ENCODE measurements around the gene HGF.

Gene HGF

DNA sequence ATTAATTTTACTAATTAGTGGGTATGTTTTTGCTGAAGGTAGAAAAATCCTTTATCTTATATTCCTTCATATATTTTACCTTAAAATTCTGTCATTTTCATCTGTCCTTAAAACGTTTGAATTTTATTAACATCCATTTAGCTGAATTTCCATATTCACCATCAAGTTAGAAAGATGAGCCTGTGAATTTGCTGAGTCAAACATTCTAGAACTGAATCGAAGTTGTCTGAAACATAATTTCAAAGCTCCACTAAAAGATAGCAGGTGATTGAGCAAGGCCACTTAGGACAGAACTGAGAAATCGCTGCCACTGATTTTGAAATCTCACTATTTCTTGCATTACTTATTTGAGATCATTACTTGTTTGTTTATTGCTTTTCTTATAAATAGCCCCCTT, 17.5 kb downstream of the HGF start:
- TF ChIP-seq EZH2phosphoT487 (conservative IDR thresholded peaks at IDR 0.05; ENCODE audit: low read length), result no peak
- TF ChIP-seq, protein P1, sequence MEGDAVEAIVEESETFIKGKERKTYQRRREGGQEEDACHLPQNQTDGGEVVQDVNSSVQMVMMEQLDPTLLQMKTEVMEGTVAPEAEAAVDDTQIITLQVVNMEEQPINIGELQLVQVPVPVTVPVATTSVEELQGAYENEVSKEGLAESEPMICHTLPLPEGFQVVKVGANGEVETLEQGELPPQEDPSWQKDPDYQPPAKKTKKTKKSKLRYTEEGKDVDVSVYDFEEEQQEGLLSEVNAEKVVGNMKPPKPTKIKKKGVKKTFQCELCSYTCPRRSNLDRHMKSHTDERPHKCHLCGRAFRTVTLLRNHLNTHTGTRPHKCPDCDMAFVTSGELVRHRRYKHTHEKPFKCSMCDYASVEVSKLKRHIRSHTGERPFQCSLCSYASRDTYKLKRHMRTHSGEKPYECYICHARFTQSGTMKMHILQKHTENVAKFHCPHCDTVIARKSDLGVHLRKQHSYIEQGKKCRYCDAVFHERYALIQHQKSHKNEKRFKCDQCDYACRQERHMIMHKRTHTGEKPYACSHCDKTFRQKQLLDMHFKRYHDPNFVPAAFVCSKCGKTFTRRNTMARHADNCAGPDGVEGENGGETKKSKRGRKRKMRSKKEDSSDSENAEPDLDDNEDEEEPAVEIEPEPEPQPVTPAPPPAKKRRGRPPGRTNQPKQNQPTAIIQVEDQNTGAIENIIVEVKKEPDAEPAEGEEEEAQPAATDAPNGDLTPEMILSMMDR (IDR thresholded peaks at IDR 0.05; ENCODE audit: insufficient read depth, low read length, poor library complexity, severe bottlenecking), result no peak
- H3K79me2 ChIP-seq (ENCODE audit: insufficient read depth, low read length), result no peaks in the 10 kb centered on the region
- no peak overlapping the region for H3K27ac ChIP-seq (ENCODE audit: low read depth, low read length)
- no peaks in the 10 kb centered on the region for H3F3A ChIP-seq (ENCODE audit: insufficient read depth)
- no peak overlapping the region for H3K4me2 ChIP-seq (ENCODE audit: low read depth, low read length, poor library complexity, severe bottlenecking)
- H3K36me3 ChIP-seq (ENCODE audit: low read length), result no peaks in the 10 kb centered on the region
- no peaks in the 10 kb centered on the region for H4K20me1 ChIP-seq (ENCODE audit: low read depth, low read length)
- no peak overlapping the region for H3K9ac ChIP-seq (ENCODE audit: low read length)
- H3K4me3 ChIP-seq (ENCODE audit: insufficient read depth, low read length, poor library complexity, severe bottlenecking), result no peak overlapping the region
- no peaks in the 10 kb centered on the region for H3K27me3 ChIP-seq (ENCODE audit: low read length)
- H3K9me2 ChIP-seq (replicated peaks; ENCODE audit: insufficient read depth, low read length), result no peaks in the 10 kb centered on the region
- H2AFZ ChIP-seq (ENCODE audit: low read depth, low read length, severe bottlenecking), result no peak overlapping the region
- no peaks in the 10 kb centered on the region for H3K9me3 ChIP-seq (ENCODE audit: insufficient read depth, low read length)

- H4K20me1 ChIP-seq (ENCODE audit: low read depth, low read length), result no peaks in the 10 kb centered on the region
- H3K9me2 ChIP-seq (replicated peaks; ENCODE audit: insufficient read depth, low read length), result no peaks in the 10 kb centered on the region
- H3K4me2 ChIP-seq (ENCODE audit: low read depth, low read length, poor library complexity, severe bottlenecking), result no peak overlapping the region
- no peaks in the 10 kb centered on the region for H3K27me3 ChIP-seq (ENCODE audit: low read length)
- H3K79me2 ChIP-seq (ENCODE audit: insufficient read depth, low read length), result no peaks in the 10 kb centered on the region
- H3F3A ChIP-seq (ENCODE audit: insufficient read depth), result no peaks in the 10 kb centered on the region
- no peaks in the 10 kb centered on the region for H3K9me3 ChIP-seq (ENCODE audit: insufficient read depth, low read length)
- no peak for TF ChIP-seq EZH2phosphoT487 (conservative IDR thresholded peaks at IDR 0.05; ENCODE audit: low read length)
- TF ChIP-seq, protein P1 (IDR thresholded peaks at IDR 0.05; ENCODE audit: insufficient read depth, low read length, poor library complexity, severe bottlenecking), result no peak
- no peak overlapping the region for H3K9ac ChIP-seq (ENCODE audit: low read length)
- no peak overlapping the region for H3K4me3 ChIP-seq (ENCODE audit: insufficient read depth, low read length, poor library complexity, severe bottlenecking)
- no peaks in the 10 kb centered on the region for H3K36me3 ChIP-seq (ENCODE audit: low read length)
- no peak overlapping the region for H2AFZ ChIP-seq (ENCODE audit: low read depth, low read length, severe bottlenecking)
- no peak overlapping the region for H3K27ac ChIP-seq (ENCODE audit: low read depth, low read length)
Observed at GRCh38 chr7:81751619-81752317, 18.1 kb downstream of the HGF start.

DNA sequence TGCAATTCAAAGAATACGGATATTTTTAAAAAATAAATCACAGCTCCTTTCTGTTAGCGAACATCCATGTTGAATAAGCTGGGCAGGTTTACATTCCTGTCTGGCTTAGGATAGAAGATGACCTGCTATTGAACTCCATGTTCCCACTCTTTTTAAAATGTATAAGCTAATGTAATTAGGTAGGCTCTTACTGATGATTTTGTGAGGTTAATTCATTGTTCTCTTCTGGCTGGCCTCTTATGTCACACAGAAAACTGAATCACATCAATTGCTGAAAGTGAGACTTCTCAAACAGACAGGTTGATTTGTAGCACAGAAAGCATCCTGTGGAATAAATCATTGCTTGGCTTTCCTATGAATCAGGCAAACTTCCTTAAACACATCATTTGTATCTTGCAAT, 24.2 kb downstream of the HGF start:
- no peak overlapping the region for H3K4me2 ChIP-seq (ENCODE audit: low read depth, low read length, poor library complexity, severe bottlenecking)
- H3F3A ChIP-seq (ENCODE audit: insufficient read depth), result no peaks in the 10 kb centered on the region
- H3K27me3 ChIP-seq (ENCODE audit: low read length), result no peaks in the 10 kb centered on the region
- H3K27ac ChIP-seq (ENCODE audit: low read depth, low read length), result no peak overlapping the region
- H3K4me3 ChIP-seq (ENCODE audit: insufficient read depth, low read length, poor library complexity, severe bottlenecking), result no peak overlapping the region
- H2AFZ ChIP-seq (ENCODE audit: low read depth, low read length, severe bottlenecking), result no peak overlapping the region
- no peaks in the 10 kb centered on the region for H3K79me2 ChIP-seq (ENCODE audit: insufficient read depth, low read length)
- no peak overlapping the region for H3K9ac ChIP-seq (ENCODE audit: low read length)
- no peaks in the 10 kb centered on the region for H4K20me1 ChIP-seq (ENCODE audit: low read depth, low read length)
- H3K36me3 ChIP-seq (ENCODE audit: low read length), result no peaks in the 10 kb centered on the region
- TF ChIP-seq EZH2phosphoT487 (conservative IDR thresholded peaks at IDR 0.05; ENCODE audit: low read length), result no peak
- TF ChIP-seq, protein P1 (IDR thresholded peaks at IDR 0.05; ENCODE audit: insufficient read depth, low read length, poor library complexity, severe bottlenecking), result no peak
- H3K9me3 ChIP-seq (ENCODE audit: insufficient read depth, low read length), result no peaks in the 10 kb centered on the region
- no peaks in the 10 kb centered on the region for H3K9me2 ChIP-seq (replicated peaks; ENCODE audit: insufficient read depth, low read length)
